T-helper 22 cell (primary cell): ENCODE measurements around the gene TIPIN.
"Not testable (repeated sequence)": the region's sequence is repeated elsewhere in the genome, so short reads cannot be mapped to it uniquely, and the experiment has no call there.

Source experiments
- DNase-seq: peaks from one replicate; pipeline ENCODE4 v3.0.0-alpha.2; 2020; ENCODE audit warnings: low read depth

TIPIN gene

GRCh38 chr15:66381376-66381775 lies 24.9 kb upstream of the TIPIN start:
- not testable (repeated sequence) for DNase-seq

GRCh38 chr15:66378814-66379430 lies 22.4 kb upstream of the TIPIN start:
- DNase-seq: no peak

- DNase-seq: no peak
Measured at GRCh38 chr15:66374179-66374578, 17.7 kb upstream of the TIPIN start.

- no peak for DNase-seq
Measured at GRCh38 chr15:66369773-66370651, 13.5 kb upstream of the TIPIN start.

- no peak for DNase-seq
Measured at GRCh38 chr15:66364944-66365528, 8.6 kb upstream of the TIPIN start.

GRCh38 chr15:66362776-66363175 lies 6.3 kb upstream of the TIPIN start:
- no peak for DNase-seq

GRCh38 chr15:66361745-66362460 lies 5.4 kb upstream of the TIPIN start:
- DNase-seq: not testable (repeated sequence)

- no peak for DNase-seq
Measured at GRCh38 chr15:66359740-66360139, 3.3 kb upstream of the TIPIN start.

GRCh38 chr15:66356077-66356358 lies 467 bp downstream of the TIPIN start:
- DNase-seq: no peak

- not testable (repeated sequence) for DNase-seq
Measured at GRCh38 chr15:66348530-66348929, 8.0 kb downstream of the TIPIN start.

GRCh38 chr15:66328771-66329170 lies 27.7 kb downstream of the TIPIN start:
- DNase-seq: no peak

GRCh38 chr15:66327736-66328135 lies 28.7 kb downstream of the TIPIN start:
- DNase-seq: no peak

- DNase-seq: no peak
Measured at GRCh38 chr15:66326051-66326450, 30.4 kb downstream of the TIPIN start.

GRCh38 chr15:66323312-66323928 lies 33.1 kb downstream of the TIPIN start:
- no peak for DNase-seq

GRCh38 chr15:66312144-66312543 lies 44.3 kb downstream of the TIPIN start:
- DNase-seq: no peak

GRCh38 chr15:66310786-66311185 lies 45.7 kb downstream of the TIPIN start:
- no peak for DNase-seq

- no peak for DNase-seq
Measured at GRCh38 chr15:66309828-66310227, 46.7 kb downstream of the TIPIN start.

GRCh38 chr15:66308531-66308930 lies 48.0 kb downstream of the TIPIN start:
- no peak for DNase-seq

GRCh38 chr15:66306381-66306780 lies 50.1 kb downstream of the TIPIN start:
- DNase-seq: no peak

GRCh38 chr15:66304425-66304824 lies 52.1 kb downstream of the TIPIN start:
- DNase-seq: not testable (repeated sequence)

- DNase-seq: no peak
Measured at GRCh38 chr15:66302489-66303278, 53.8 kb downstream of the TIPIN start.
